Neural crest cell (in vitro differentiated cells): Measurements from ENCODE around the gene HSPB2. TPM values are rescaled to one million over a fixed set of nuclear protein-coding genes. Genes with fewer than 3 reads are reported as not detected.
"Not testable (repeated sequence)": the region's sequence is repeated elsewhere in the genome, so short reads cannot be mapped to it uniquely, and the experiment has no call there.

ENCODE experiments used
- DNase-seq: peaks from one replicate; pipeline ENCODE4 v3.0.0; 2021; ENCODE audit warnings: low read depth, mixed read lengths, low spot score
- H3K27ac Mint-ChIP-seq: one replicate; pipeline ENCODE4 v1.8.0; 2021; ENCODE audit warnings: mild to moderate bottlenecking, mixed read lengths; ENCODE audit not compliant: unreplicated experiment
- H3K27me3 Mint-ChIP-seq: 2 replicates; pipeline ENCODE4 v1.8.0; 2021; ENCODE audit warnings: low read depth, mild to moderate bottlenecking, mixed read lengths
- H3K36me3 Mint-ChIP-seq: 2 replicates; pipeline ENCODE4 v1.8.0; 2021; ENCODE audit warnings: low read depth, mild to moderate bottlenecking, mixed read lengths
- H3K4me1 Mint-ChIP-seq: 2 replicates; pipeline ENCODE4 v1.8.0; 2021; ENCODE audit warnings: mixed read lengths
- H3K4me3 Mint-ChIP-seq: one replicate; pipeline ENCODE4 v1.8.0; 2021; ENCODE audit warnings: mild to moderate bottlenecking, mixed read lengths
- H3K9me3 Mint-ChIP-seq: 2 replicates; pipeline ENCODE4 v1.8.0; 2021; ENCODE audit warnings: mixed read lengths
- CTCF ChIP-seq: fragments of 200-600 bp; sonication (generic); conservative IDR thresholded peaks from 2 replicates; pipeline ENCODE4 v1.5.0; 2021; ENCODE audit warnings: antibody characterized with exemption, mild to moderate bottlenecking
- total RNA-seq: library from RNA; stranded (reverse); gene quantifications from 2 replicates; pipeline ENCODE4 v1.2.1, GENCODE V29; 2021

HSPB2 gene
- total RNA-seq, 1 donor from 2014 or later, result not detected

- H3K9me3 Mint-ChIP-seq, result no peaks in the 10 kb centered on the region
- H3K4me3 Mint-ChIP-seq, result peak overlapping the region; percentile 93
- peak overlapping the region; percentile 72 for H3K27ac Mint-ChIP-seq
- H3K27me3 Mint-ChIP-seq, result no peaks in the 10 kb centered on the region
- DNase-seq, result no peak
- no peaks in the 10 kb centered on the region for H3K36me3 Mint-ChIP-seq
- no peak for TF ChIP-seq CTCF
- peaks cover 17% of the 10 kb centered on the region for H3K4me1 Mint-ChIP-seq
These were observed 34.1 kb upstream of the HSPB2 start for GRCh38 chr11:111878385-111878848.

GRCh38 chr11:111878849-111879636 lies 33.5 kb upstream of the HSPB2 start, which contains the start of the genes CFAP68 and FDXACB1:
Gene CFAP68, plus strand, starts transcription at chr11:111879541. Its CDS starts 20 bp downstream, at chr11:111879561.
Gene FDXACB1, minus strand, starts transcription at chr11:111879165. Its CDS starts 33 bp downstream, at chr11:111879132.
- Mint-ChIP-seq H3K27ac (peak within 1 kb of the TSS; percentile 97), H3K27me3 (no peaks in the 10 kb centered on the region), H3K9me3 (no peaks in the 10 kb centered on the region), H3K4me3 (peak within 1 kb of the TSS; percentile 93), H3K36me3 (no peaks in the 10 kb centered on the region), H3K4me1 (peaks cover 17% of the 10 kb centered on the region)
- peak; percentile 97 for TF ChIP-seq CTCF
- peak; percentile 96 for DNase-seq

GRCh38 chr11:111879637-111879960 lies 32.9 kb upstream of the HSPB2 start:
- no peak for TF ChIP-seq CTCF
- no peaks in the 10 kb centered on the region for H3K36me3 Mint-ChIP-seq
- no peak for DNase-seq
- H3K9me3 Mint-ChIP-seq, result no peaks in the 10 kb centered on the region
- H3K27me3 Mint-ChIP-seq, result no peaks in the 10 kb centered on the region
- H3K27ac Mint-ChIP-seq, result peak overlapping the region; percentile 97
- peak overlapping the region; percentile 93 for H3K4me3 Mint-ChIP-seq
- peaks cover 17% of the 10 kb centered on the region for H3K4me1 Mint-ChIP-seq

- no peak for DNase-seq
- Mint-ChIP-seq H3K36me3 (no peaks in the 10 kb centered on the region), H3K4me1 (peaks cover 17% of the 10 kb centered on the region), H3K9me3 (no peaks in the 10 kb centered on the region), H3K27ac (no peak overlapping the region), H3K27me3 (no peaks in the 10 kb centered on the region), H3K4me3 (no peak overlapping the region)
- TF ChIP-seq CTCF, result no peak
These were observed 30.3 kb upstream of the HSPB2 start for GRCh38 chr11:111882202-111882601.

GRCh38 chr11:111885053-111885452 lies 27.5 kb upstream of the HSPB2 start:
- H3K36me3 Mint-ChIP-seq, H3K27me3 Mint-ChIP-seq, H3K27ac Mint-ChIP-seq, H3K4me1 Mint-ChIP-seq, H3K9me3 Mint-ChIP-seq, H3K4me3 Mint-ChIP-seq, DNase-seq: not testable (repeated sequence)

- H3K27me3 Mint-ChIP-seq, result no peaks in the 10 kb centered on the region
These were observed 26.5 kb upstream of the HSPB2 start for GRCh38 chr11:111886032-111886431.

More at GRCh38 chr11:111886032-111886431, 26.5 kb upstream of the HSPB2 start:
- Mint-ChIP-seq H3K36me3 (no peaks in the 10 kb centered on the region), H3K4me3 (no peak overlapping the region), H3K9me3 (no peaks in the 10 kb centered on the region), H3K4me1 (no peaks in the 10 kb centered on the region), H3K27ac (no peak overlapping the region)
- TF ChIP-seq CTCF, result no peak
- DNase-seq, result no peak
